ENCODE measurements around the gene ZFP37. TPM values are rescaled to one million over a fixed set of nuclear protein-coding genes. Genes with fewer than 3 reads are reported as not detected.
"Not testable (repeated sequence)": the region's sequence is repeated elsewhere in the genome, so short reads cannot be mapped to it uniquely, and the experiment has no call there.

The ZFP37 gene
- total and polyA plus RNA-seq, 7 donors, result 0.54 to 1.6 (median 1.2) TPM

- DNase-seq; H3K36me3 ChIP-seq (ENCODE audit: insufficient read depth in 1 of 2, low read depth in 1 of 2); H3K4me3 ChIP-seq; H3K4me1 ChIP-seq; ATAC-seq; H3K27ac ChIP-seq; intact Hi-C loops (cut with DNase I): not testable (repeated sequence)
- 5 to 29% (median 7%) methylated on average over 22 of the region's 33 CpGs for WGBS, 3 donors
- H3K27me3 ChIP-seq (ENCODE audit: insufficient read depth in 3 of 3, low read length in 2 of 3), result peaks cover 0 to 19% (median 16%) of the 10 kb centered on the region in 3 donors
- peaks cover 17% of the 10 kb centered on the region for H3K9me3 ChIP-seq
Measured at GRCh38 chr9:113061072-113061850, 4.7 kb upstream of the ZFP37 start.

DNA sequence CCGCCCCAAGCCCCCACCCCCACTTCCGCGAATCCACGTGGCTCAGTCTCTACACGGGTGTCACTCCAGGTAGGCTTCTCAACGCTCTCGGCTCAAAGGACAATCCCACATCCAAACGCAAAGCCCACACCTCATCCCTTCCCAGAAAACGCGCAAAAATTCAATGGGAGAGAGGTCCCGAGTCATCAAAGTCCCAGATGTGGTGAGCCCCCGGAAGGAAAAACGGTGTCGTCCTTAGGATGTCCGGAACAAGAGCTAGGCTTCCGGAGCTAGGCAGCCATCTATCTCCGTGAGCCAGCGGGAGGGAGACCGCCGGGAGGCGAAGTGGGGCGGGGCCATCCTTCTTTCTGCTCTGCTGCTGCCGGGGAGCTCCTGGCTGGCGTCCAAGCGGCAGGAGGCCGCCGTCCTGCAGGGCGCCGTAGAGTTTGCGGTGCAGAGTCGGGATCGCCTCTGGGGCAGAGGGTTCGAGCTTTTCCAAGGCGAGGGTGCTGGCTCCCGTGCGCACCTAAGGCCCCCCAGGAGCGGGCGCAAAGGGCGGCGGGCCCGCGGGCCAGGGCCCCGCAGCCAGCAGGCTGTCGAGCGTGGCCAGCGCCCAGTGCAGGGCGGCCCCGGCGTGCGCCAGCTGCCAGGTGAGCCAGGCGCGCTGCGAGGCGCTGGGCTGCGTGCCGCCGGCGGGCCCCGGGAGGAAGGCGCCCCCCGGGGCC, 3.2 kb upstream of the ZFP37 start:
- WGBS, 3 donors, result 3 to 15% (median 3%) methylated on average over 33 to 40 of the region's 61 CpGs
- H3K4me1 ChIP-seq; DNase-seq; H3K36me3 ChIP-seq (ENCODE audit: insufficient read depth in 1 of 2, low read depth in 1 of 2); intact Hi-C loops (cut with DNase I); H3K27ac ChIP-seq; ATAC-seq; H3K4me3 ChIP-seq: not testable (repeated sequence)
- H3K9me3 ChIP-seq, result peaks cover 26% of the 10 kb centered on the region
- peaks cover 0 to 19% (median 16%) of the 10 kb centered on the region in 3 donors for H3K27me3 ChIP-seq (ENCODE audit: insufficient read depth in 3 of 3, low read length in 2 of 3)

- Histone ChIP-seq H3K27me3 (ENCODE audit: insufficient read depth in 3 of 3, low read length in 2 of 3) (peaks cover 0 to 16% (median 8%) of the 10 kb centered on the region in 3 donors), H3K4me1 (no peaks in the 10 kb centered on the region), H3K27ac (peak overlapping the region; percentile 72), H3K36me3 (ENCODE audit: insufficient read depth in 1 of 2, low read depth in 1 of 2) (no peaks in the 10 kb centered on the region), H3K9me3 (peaks cover 44% of the 10 kb centered on the region), H3K4me3 (peak overlapping the region; percentile 92)
- DNase-seq (no peak), ATAC-seq (no peak)
- 39 to 52% (median 42%) methylated on average over 5 of the region's 5 CpGs for whole genome bisulfite sequencing, 3 donors
- intact Hi-C loops (cut with DNase I), result no loop called here
- TF ChIP-seq, protein P1, sequence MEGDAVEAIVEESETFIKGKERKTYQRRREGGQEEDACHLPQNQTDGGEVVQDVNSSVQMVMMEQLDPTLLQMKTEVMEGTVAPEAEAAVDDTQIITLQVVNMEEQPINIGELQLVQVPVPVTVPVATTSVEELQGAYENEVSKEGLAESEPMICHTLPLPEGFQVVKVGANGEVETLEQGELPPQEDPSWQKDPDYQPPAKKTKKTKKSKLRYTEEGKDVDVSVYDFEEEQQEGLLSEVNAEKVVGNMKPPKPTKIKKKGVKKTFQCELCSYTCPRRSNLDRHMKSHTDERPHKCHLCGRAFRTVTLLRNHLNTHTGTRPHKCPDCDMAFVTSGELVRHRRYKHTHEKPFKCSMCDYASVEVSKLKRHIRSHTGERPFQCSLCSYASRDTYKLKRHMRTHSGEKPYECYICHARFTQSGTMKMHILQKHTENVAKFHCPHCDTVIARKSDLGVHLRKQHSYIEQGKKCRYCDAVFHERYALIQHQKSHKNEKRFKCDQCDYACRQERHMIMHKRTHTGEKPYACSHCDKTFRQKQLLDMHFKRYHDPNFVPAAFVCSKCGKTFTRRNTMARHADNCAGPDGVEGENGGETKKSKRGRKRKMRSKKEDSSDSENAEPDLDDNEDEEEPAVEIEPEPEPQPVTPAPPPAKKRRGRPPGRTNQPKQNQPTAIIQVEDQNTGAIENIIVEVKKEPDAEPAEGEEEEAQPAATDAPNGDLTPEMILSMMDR (IDR thresholded peaks at IDR 0.05), result no peak
Measured at GRCh38 chr9:113057193-113057592, 669 bp upstream of the ZFP37 start.

GRCh38 chr9:113042884-113043657, 13.5 kb downstream of the ZFP37 start:
- Histone ChIP-seq H3K27ac (no peak overlapping the region), H3K9me3 (peaks cover 100% of the 10 kb centered on the region), H3K4me3 (no peak overlapping the region), H3K4me1 (no peaks in the 10 kb centered on the region), H3K36me3 (ENCODE audit: insufficient read depth in 1 of 2, low read depth in 1 of 2) (peaks cover 14 to 40% of the 10 kb centered on the region in 2 donors), H3K27me3 (ENCODE audit: insufficient read depth in 3 of 3, low read length in 2 of 3) (no peaks in the 10 kb centered on the region)
- TF ChIP-seq, protein P1 (IDR thresholded peaks at IDR 0.05), result no peak
- ATAC-seq, result no peak
- DNase-seq, result no peak
- 96 to 98% (median 97%) methylated on average over 4 of the region's 4 CpGs for WGBS, 3 donors
- intact Hi-C loops (cut with DNase I), result loop anchor here in 1 of 2 donors (10.0 kb wide), 1 partner anchor 52 kb away; no protein-coding TSS in a partner anchor

GRCh38 chr9:113026200-113026599, 30.3 kb downstream of the ZFP37 start:
- intact Hi-C loops (cut with DNase I), result no loop called here
- Histone ChIP-seq H3K4me3 (no peak overlapping the region), H3K27me3 (ENCODE audit: insufficient read depth in 3 of 3, low read length in 2 of 3) (peaks cover 0 to 2% (median 0%) of the 10 kb centered on the region in 3 donors), H3K9me3 (peaks cover 26% of the 10 kb centered on the region), H3K4me1 (no peaks in the 10 kb centered on the region), H3K27ac (no peak overlapping the region), H3K36me3 (ENCODE audit: insufficient read depth in 1 of 2, low read depth in 1 of 2) (no peaks in the 10 kb centered on the region)
- DNase-seq (no peak), ATAC-seq (no peak)
- WGBS, 3 donors, result 64 to 68% (median 68%) methylated on average over 1 of the region's 1 CpG
- TF ChIP-seq, protein P1 (IDR thresholded peaks at IDR 0.05), result no peak

Measured in psoas muscle (tissue), 8 donors.